Astrocyte of the cerebellum (primary cell): ENCODE results near the gene TLE4.

Experiments used
- DNase-seq: peaks from one replicate; pipeline ENCODE4 v3.0.0-alpha.2; 2011; ENCODE audit warnings: low read depth
- H3K4me3 ChIP-seq: 2 replicates; pipeline ENCODE4 v1.5.1; 2011; ENCODE audit warnings: mild to moderate bottlenecking, low read depth, low read length, moderate library complexity
- in situ Hi-C: cut with HindIII; loops from 2 replicates; pipeline ENCODE4 v1.10.0; 2017; ENCODE audit warnings: low sequenced_read_pairs
- TF ChIP-seq, protein P1 (sequence below): IDR thresholded peaks from 2 replicates; pipeline ENCODE4 v1.5.1; 2012; ENCODE audit warnings: low read length, low read depth, moderate library complexity, mild to moderate bottlenecking; ENCODE audit errors: missing control alignments

The TLE4 gene

GRCh38 chr9:79610019-79610631, 38.4 kb downstream of the TLE4 start:
- TF ChIP-seq, protein P1, sequence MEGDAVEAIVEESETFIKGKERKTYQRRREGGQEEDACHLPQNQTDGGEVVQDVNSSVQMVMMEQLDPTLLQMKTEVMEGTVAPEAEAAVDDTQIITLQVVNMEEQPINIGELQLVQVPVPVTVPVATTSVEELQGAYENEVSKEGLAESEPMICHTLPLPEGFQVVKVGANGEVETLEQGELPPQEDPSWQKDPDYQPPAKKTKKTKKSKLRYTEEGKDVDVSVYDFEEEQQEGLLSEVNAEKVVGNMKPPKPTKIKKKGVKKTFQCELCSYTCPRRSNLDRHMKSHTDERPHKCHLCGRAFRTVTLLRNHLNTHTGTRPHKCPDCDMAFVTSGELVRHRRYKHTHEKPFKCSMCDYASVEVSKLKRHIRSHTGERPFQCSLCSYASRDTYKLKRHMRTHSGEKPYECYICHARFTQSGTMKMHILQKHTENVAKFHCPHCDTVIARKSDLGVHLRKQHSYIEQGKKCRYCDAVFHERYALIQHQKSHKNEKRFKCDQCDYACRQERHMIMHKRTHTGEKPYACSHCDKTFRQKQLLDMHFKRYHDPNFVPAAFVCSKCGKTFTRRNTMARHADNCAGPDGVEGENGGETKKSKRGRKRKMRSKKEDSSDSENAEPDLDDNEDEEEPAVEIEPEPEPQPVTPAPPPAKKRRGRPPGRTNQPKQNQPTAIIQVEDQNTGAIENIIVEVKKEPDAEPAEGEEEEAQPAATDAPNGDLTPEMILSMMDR = no peak
- H3K4me3 ChIP-seq = no peak overlapping the region
- peak; percentile 69 for DNase-seq
- in situ Hi-C loops = no loop called here

DNA sequence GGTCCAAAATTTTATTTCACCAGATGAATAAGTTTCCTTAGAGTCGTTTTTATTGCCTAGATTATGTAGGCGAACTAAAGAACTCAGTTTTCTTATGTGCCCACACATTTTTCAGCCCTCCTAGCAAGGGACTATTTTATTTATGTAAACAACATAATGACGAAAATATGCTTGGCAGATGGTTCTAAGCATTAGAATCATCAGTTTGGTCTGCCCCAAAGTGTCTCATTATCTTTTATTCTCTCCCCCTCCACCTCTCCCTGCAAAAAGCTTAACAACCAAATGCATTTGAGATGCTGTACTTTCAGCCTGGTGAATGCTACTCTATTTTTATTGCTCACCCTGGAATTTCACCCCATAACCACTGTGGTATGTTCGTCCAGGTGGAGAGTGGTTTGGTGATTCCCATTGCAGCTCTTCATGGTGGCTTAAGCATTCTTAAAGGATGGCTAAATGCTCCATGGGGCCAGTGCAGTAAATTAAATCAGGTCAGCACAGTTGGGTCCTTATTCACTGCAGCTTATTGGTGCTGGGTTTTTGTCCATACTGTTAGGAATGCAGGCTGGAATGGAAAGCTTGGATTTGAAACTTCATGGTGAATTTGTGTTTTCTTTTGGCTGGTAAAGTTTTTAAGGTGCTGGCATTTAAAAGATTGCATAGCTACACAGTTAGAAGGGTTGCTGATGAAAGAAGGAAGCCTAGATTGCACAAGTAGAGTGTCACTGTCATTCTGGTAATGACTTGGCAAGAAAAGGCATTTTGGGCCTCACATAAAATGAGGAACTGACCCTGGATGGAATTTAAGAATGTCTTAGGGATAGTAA, 39.2 kb downstream of the TLE4 start:
- TF ChIP-seq, protein P1 = no peak
- no peak overlapping the region for H3K4me3 ChIP-seq
- in situ Hi-C loops = no loop called here
- DNase-seq = peak; percentile 97

GRCh38 chr9:79613145-79613544, 41.4 kb downstream of the TLE4 start:
- no peak for DNase-seq
- in situ Hi-C loops = no loop called here
- no peak overlapping the region for H3K4me3 ChIP-seq
- TF ChIP-seq, protein P1 = no peak

DNA sequence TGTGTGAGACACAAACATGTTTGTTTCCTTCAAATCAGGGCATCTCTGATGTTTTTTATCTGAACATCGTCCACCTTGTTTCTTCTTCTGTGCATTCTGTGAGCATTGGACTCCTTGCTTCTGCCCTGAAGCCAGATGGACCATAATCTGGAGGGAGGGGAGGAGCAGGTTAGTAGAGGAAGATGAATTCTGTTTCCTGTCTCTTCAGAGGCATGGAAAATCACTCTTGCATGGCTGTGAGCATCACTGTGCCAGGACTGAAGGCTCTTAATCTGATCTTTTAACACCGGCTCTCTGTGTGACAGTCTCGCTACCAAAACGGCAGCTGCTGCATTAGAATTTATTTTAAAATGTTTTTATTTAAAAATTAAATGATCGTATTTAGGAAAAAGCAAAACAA, 43.3 kb downstream of the TLE4 start:
- in situ Hi-C loops = no loop called here
- TF ChIP-seq, protein P1 = no peak
- H3K4me3 ChIP-seq = no peak overlapping the region
- DNase-seq = no peak

DNA sequence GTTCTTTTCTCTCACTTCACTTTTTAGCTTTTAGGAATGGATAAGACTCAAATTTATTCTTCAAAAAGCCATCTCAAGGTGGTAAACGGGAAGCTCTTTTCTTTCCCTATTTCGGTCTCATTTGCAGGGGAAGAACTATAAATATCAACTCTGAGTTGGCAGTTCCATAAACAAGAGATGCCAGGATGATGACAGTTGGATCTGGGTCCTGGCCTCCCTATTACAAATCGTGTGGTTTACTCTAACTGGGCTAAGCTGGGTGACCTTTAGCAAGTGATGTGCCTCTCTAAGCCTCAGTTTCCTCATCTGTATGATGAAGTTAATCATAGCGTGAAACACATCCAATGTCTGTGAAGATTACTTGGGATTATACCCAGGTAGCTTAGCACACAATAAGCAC, 44.2 kb downstream of the TLE4 start:
- no peak for DNase-seq
- H3K4me3 ChIP-seq = no peak overlapping the region
- TF ChIP-seq, protein P1 = no peak
- in situ Hi-C loops = no loop called here

GRCh38 chr9:79616971-79617370, 45.2 kb downstream of the TLE4 start:
- no peak overlapping the region for H3K4me3 ChIP-seq
- TF ChIP-seq, protein P1 = no peak
- no peak for DNase-seq
- in situ Hi-C loops = no loop called here
